NAMALWA (cell line): ENCODE data around the gene CLIC4.
"Not testable (repeated sequence)": the region's sequence is repeated elsewhere in the genome, so short reads cannot be mapped to it uniquely, and the experiment has no call there.

ENCODE experiments used
- DNase-seq: peaks from one replicate; pipeline ENCODE4 v3.0.0-alpha.2; 2015; ENCODE audit warnings: low spot score

Gene CLIC4

DNA sequence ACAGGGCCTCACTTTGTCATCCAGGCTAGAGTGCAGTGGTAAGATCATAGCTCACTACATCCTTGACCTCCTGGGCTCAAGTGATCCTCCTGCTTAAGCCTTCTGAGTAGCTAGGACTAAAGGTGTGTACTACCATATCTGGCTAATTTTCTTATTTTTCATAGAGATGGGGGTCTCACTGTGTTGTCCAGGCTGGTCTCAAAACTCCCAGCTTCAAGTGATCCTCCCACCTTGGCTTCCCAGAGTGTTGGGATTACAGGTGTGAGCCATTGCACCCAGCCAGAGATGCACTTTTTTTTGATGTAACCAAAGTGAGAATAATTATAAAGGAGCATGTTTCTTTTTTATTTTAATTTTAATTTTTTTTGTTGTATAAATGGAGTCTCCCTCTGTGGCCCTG is 28.4 kb downstream of the CLIC4 start:
- no peak for DNase-seq

DNA sequence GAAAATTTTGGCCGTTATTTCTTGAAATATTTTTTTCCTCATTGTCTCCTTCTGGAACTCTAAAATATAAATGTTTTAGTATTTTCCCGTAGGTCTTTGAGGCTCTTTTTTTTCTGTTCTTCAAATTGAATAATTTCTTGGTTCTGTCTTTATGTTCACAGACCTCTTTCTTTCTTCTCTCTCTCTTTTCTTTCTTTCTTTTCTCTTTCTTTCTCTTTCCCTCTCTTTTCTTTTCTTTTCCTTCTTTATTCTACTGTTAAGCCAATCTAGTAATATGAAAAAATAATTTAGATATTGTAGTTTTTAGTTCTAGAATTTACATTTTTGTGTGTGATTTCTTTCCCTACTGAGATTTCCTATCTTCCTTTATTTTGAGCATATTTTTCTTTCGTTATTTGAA is 30.1 kb downstream of the CLIC4 start:
- DNase-seq = no peak

DNA sequence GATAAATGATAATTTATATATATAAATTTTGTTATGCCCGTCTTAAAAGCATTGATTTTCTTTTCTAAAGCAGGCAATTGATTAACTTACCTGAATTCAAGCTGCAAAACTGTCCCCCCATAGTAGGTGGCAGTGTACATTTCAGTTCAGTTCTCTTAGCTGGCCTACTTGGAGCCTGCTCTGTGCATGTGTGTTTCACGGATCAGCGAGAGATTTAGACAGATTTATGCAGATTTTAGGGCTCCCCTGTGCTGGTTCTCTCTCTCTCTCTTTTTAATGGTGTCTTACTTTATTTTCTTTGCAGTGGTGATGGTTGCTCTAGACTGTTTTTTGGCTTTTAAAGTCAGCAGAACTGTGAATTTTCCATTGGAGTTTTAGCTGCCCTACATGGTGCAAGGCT is 30.7 kb downstream of the CLIC4 start:
- no peak for DNase-seq

DNA sequence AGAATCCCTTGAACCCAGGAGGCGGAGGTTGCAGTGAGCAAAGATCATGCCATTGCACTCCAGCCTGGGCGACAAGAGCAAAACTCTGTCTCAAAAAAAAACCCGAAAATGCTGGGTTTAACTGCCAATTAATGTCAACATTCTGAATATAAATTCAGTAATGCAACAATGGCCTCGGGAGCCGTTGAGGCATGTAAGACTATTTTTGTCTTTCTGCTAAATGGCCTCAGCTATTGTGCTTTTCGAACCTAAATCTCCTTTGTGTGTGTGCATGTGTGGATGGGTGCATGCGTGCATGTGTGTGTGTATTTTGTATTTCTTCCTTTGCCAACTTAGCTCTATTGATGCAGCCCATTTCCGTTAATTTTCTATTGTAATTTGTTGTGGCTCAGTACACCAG is 31.6 kb downstream of the CLIC4 start:
- no peak for DNase-seq

DNA sequence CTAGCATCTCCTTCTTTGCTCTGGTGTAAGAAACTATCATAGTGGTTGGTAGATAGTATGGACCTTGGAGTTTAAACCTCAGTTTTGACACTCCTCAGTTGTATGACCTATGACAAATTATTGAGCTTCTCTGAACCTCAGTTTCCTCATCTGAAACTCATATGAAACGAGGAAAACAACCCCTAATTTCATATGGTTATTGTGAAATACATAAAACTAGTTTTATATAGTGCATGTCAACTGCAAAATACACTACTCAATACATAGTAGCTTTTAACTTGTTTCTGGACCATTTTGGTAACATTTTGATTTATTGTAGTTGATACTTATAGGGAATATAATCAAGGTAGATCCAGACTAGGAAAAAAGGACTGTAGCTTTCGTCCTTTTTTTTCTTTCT is 32.9 kb downstream of the CLIC4 start:
- no peak for DNase-seq

DNA sequence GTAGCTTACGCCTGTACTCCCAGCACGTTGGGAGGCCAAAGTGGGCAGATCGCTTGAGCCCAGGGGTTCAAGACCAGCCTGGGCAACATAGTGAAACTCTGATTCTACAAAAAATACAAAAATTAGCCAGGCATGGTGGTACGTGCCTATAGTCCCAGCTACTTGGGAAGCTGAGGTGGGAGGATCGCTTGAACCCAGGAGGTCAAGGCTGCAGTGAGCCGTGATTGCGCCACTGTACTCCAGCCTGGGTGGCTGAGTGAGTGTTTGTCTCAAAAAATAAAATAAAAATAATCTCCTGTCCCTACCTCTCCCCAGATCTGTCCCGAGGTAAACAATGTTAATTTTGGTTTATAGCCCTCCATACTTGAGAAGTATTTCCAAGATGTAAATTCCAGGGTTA is 34.0 kb downstream of the CLIC4 start:
- DNase-seq = not testable (repeated sequence)

DNA sequence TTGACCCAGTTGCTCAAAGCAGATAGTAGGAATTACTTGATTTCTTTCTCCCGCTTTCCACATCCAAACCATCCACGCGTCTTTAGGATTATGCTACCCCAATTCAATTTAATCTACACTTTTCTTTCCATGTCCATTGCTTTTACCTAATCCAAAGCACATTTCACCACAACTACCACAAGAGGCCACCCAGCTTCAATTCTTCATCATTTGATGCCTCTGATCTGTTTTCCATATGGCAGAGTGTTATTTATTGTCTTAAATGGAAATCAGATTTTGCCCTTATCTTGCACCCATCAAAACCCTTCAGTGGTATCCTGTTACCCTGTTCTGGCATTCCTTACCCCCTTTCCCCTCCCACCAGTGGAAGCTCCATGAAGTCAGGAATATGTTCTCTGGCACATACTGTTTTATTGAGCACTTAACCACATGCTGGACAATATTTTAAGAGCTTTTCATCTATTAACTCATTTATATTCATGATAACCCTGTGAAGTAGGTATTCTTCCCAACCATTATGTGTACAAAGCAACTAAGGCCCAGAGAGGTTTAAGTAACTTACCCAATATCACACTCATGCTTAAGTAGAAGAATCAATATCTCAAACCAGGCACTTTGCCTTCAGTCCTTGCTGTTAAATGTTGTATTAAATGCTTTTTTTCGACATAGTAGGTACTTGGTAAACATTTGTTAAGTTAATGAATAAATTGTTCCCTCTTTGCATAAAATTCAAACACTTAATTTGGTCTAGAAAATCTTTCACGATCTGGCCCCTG is 34.6 kb downstream of the CLIC4 start:
- no peak for DNase-seq

DNA sequence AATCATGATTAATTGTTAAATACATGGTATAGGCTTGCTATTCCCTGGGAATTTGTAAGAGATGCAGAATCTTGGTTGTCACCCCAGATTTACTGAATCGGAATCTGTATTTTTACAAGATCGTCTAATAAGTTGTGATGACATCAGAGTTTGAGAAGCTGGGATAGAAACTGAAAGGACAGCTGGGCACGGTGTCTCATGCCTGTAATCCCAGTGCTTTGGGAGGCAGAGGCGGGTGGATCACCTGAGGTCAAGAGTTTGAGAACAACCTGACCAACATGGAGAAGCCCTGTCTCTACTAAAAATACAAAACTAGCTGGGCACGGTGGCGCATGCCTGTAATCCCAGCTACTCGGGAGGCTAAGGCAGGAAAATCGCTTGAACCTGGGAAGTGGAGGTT is 35.4 kb downstream of the CLIC4 start:
- not testable (repeated sequence) for DNase-seq

DNA sequence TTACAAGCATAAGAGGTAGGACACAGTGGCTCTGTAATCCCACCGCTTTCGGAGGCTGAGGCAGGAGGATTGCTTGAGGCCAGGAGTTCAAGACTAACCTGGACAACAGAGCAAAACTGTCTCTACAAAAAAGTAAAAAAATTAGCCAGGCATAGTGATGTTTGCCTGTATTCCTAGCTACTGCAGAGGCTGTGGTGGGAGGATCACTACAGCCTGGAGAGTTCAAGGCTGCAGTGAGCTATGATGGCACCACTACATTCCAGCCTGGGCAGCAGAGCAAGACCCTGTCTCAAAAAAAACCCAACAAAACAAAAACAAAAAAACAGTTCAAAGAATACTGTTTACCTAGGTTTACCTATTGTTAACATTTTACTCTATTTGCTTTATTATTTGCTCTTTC is 37.4 kb downstream of the CLIC4 start:
- DNase-seq = no peak

DNA sequence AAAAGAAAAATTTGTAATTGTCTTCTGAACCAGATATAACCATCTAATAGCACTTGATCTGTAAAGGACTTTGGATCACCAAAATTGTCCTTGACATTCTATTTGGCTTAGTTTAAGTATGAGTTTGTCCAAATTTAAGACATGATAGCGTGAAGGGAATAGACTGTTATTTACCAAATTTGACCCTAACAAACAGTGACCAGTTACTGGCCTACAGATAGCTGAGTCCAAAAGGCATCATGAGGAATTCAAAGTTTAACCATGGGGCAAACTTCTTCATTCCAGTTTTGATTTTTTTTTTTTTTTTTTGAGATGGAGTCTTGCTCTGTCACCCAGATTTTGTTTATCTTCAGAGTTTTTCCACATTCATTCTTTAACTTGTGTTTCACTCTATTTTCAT is 38.5 kb downstream of the CLIC4 start:
- DNase-seq = no peak

DNA sequence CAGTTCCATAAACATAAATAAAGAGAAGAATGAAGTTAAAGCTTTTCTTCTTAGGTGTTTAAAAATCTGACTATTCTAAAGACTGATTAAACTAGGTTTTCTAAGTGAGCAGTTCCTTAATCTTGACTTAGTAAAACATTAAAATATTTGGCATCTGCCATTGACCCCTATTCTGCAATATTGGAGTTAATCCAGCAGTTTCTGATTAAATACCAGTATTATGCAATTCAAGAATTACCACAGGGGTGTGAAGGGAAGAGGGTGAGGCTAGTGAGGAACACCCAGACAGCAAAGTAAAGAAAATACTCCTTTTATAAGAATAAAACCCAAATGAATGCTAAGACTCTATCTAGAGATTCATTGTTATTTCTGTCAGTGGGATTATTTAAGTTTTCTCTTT is 40.9 kb downstream of the CLIC4 start:
- DNase-seq = no peak

DNA sequence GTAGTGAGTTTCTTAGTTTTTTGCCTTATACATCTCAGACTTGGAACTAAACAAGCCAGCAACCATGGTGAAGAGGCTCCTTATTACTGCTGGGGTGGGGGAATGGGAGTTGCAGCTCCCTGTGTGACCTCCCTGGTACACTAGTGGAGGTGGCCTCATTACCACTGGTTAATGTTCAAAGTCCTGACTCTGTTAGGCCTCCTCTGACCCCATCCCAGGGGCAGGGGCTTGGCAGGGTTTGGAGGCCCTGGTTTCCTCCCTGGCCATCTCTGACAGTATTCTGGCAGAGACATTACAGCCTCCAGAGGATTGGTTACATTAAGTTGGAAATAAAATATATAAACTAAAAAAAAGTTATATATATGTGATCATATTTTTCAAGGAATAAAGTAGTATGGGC is 45.2 kb downstream of the CLIC4 start:
- DNase-seq = no peak

DNA sequence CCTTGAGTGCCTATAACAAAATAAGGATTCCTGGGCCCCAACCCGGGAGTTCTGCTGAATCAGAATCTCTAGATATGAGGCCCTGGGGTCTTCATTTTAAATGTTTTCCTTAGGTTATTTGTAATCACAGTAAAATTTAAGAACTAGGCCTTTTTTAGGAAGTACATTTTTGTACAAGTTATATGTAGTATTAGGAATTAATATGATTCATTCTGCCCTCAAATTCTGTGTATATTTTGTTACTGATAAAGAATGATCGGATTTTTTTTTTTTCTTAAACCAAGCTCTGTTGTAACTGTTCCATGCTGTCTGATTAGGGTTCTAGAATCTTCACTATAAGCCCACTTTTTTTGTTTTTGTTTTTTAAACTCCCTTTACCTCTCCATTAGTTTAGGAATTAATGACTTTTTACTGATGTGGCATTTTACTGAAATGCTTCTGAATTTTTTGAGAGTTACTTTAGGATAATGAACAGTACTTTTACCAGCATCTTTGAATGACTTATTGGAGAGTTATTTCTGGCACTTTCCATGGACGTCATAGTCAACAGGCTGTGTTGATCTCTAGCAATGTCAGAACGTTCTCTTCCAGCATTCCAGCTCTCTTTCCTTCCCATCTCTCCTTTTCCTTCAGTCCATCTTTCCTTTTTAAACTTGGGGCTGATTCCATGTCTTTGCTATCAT is 48.3 kb downstream of the CLIC4 start:
- DNase-seq = no peak

DNA sequence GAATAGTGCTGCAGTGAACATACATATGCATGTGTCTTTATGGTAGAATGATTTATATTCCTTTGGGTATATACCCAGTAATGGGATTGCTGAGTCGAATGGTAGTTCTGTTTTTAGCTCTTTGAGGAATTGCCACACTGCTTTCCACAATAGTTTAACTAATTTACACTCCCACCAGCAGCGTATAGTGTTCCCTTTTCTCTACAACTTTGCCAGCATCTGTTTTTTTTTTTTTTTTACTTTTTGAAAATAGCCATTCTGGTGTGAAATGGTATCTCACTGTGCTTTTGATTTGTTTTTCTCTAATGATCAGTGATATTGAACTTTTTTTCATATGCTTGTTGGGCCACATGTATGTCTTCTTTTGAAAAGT is 48.9 kb downstream of the CLIC4 start:
- not testable (repeated sequence) for DNase-seq

DNA sequence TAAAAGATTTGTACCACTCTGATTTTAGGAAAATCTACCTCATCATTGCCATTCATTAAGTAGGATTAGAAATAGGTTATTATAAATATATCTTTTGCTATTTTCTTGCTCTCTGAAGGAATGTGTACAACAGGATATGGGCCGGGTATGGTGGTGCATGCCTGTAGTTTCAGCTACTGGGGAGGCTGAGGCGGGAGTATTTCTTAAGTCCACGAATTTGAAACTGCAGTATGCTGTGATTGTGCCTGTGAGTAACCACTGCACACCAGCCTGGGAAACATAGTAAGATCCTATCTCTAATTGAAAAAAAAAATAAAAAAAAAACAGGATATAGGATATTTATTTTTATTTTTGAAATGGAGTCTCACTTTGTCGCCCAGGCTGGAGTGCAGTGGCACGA is 50.0 kb downstream of the CLIC4 start:
- DNase-seq = no peak

DNA sequence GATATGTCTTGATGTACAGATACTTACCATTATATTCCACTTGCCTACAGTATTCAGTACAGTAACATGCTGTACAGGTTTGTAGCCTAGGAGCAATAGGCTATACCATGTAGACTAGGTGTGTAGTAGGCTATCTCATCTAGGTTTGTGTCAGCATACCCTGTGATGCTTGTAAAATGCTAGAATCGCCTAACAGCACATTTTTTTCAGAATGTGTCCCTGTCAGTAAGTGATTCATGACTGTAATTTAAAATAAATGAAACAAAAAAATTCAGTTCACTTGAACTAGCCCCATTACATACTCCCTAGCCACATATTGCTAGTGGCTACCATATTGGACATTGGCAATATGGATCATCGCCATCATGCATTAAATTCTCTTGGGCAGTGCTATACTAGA is 51.3 kb downstream of the CLIC4 start:
- no peak for DNase-seq

DNA sequence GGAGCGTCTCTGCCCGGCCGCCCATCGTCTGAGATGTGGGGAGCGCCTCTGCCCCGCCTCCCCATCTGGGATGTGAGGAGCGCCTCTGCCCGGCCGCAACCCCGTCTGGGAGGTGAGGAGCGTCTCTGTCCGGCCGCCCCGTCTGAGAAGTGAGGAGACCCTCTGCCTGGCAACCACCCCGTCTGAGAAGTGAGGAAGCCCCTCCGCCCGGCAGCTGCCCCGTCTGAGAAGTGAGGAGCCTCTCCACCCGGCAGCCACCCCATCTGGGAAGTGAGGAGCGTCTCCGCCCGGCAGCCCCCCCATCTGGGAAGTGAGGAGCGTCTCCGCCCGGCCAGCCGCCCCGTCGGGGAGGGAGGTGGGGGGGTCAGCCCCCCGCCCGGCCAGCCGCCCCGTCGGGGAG is 54.0 kb downstream of the CLIC4 start:
- DNase-seq = not testable (repeated sequence)

DNA sequence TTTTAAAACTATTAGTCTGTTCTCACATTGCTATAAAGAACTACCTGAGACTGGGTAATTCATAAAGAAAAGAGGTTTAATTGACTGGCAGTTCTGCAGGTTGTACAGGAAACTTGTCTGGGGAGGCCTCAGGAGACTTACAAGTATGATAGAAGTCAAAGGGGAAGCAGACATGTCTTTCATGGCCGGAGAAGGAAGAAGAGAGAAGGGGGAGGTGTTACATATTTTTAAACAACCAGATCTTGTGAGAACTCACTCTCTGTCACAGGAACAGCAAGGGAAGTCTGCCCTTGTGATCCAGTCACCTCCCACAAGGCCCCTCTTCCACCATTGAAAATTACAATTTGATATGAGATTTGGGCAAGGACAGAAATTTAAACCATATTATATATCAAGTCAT is 55.9 kb downstream of the CLIC4 start:
- no peak for DNase-seq

DNA sequence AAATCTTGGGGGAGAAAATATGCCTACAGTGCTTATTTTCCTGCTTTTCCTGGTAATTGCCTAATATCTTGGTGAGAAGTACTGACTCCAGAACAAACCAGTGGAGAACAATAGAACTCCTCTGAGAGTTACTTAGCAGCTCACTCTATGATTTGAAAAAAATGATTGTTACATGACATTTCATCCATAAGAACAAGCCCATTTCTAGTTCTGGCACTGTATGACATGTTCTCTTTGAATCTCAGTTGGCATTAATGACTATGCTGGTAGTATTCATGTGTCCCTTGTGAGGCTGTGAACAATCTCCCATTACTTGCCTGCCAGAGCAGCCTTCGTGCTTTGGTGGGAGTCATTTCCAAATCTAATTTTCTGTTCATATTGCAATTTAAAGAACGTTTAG is 58.0 kb downstream of the CLIC4 start:
- DNase-seq = no peak

DNA sequence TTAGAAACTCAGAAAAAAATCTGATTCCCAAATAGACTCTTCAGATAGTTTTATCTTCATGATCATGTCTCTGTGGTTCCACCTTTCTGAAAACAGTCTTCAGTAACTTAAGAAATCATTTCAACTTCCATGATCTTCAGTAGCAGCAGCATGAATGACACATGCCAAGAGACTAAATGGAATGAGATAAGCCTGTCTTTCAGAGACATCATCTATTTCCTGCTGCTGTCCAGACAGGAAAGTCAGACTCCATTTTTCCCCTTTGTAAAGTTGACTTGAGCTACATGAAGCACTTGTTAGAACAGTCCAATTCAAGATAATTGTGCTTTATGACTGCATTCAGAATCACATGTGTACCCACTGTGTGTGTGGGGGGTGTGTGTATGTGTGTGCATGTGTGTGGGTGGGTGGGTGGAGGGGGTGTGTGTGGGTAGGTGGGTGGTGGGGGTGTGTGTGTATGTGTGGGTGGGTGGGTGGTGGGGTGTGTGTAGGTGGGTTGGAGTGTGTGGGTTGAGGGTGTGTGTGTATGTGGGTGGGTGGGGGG is 58.8 kb downstream of the CLIC4 start:
- no peak for DNase-seq

DNA sequence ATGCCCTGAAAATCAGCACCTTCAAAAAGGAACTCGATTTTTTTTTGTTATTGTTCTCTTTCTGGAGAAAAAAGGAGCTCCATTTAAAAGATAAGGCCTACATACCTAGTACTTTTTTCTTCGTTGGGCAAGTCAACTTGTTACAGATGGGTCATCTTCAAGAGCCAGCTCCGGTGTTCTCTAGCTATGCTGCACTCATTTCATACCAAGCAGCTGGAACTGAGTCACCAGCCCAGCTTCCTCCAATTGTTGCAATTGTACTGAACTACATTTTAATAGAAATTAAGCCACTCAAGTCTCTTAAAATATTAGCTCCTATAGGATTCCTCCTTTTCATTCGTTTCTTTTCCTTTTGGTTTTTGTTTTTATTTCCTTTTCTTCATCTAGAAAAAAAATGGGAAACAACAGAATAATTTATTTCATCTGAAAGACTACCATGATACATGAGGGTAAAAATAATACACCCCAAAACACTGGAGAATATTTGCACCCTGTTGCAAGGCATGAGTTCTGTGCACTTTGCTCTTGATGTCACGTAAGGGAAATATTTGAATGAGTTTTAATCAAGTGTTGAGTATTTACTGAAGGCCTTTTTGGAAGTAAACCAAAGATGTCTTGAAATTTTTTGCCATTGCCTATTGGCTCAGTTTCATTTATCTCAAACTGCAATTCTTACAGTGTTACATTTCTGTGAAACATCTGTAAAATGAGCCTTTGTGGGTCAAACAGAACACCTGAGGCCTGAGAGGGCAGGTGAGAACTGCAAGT is 60.5 kb downstream of the CLIC4 start:
- DNase-seq = no peak

DNA sequence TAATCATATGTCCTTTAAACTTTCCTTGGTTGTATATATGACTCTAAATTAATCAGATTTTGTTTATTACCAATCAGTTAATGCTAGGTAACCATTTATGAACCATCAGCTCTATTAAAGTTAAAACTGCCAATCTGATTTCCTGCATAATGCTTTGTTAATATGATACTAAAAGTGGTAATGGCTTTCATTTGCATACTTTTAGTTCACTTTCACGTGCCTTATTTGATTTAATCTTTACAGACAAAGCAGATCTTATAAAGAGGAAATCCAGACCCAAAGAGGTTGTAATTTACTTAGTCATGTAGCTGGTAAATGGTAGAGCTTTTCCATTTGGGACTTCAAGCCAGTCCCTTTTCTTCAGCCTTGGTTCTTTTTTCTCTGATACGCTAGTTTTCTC is 61.3 kb downstream of the CLIC4 start:
- DNase-seq = no peak

DNA sequence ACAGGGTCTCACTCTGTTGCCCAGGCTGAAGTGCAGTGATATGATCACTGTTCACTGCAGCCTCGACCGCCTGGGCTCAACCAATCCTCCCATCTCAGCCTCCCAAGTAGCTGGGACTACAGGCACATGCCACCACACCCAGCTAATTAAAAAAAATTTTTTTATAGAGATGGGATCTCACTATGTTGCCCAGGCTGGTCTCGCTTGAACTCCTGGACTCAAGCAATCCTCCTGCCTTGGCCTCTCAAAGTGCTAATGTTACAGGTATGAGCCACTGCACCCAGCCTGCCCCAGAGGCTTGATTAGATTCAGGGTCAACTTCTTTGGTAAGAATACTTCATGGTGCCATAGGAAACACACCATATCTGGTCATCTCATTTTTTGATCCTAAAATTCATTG is 66.2 kb downstream of the CLIC4 start:
- not testable (repeated sequence) for DNase-seq
